Epithelial cell of esophagus (primary cell): ENCODE results near the gene ALDH5A1.

ENCODE experiments used
- DNase-seq: peaks from one replicate; pipeline ENCODE4 v3.0.0; 2010; ENCODE audit warnings: low read depth
- H3K4me3 ChIP-seq: 2 replicates; pipeline ENCODE4 v1.5.1; 2011; ENCODE audit warnings: mild to moderate bottlenecking, low read length, control low read depth
- TF ChIP-seq, protein P1 (sequence below): IDR thresholded peaks from 2 replicates; pipeline ENCODE4 v1.5.1; 2011; ENCODE audit warnings: low read depth, mild to moderate bottlenecking, low read length, control low read depth, inconsistent platforms; ENCODE audit not compliant: insufficient read depth; ENCODE audit errors: missing control alignments

Gene ALDH5A1

DNA sequence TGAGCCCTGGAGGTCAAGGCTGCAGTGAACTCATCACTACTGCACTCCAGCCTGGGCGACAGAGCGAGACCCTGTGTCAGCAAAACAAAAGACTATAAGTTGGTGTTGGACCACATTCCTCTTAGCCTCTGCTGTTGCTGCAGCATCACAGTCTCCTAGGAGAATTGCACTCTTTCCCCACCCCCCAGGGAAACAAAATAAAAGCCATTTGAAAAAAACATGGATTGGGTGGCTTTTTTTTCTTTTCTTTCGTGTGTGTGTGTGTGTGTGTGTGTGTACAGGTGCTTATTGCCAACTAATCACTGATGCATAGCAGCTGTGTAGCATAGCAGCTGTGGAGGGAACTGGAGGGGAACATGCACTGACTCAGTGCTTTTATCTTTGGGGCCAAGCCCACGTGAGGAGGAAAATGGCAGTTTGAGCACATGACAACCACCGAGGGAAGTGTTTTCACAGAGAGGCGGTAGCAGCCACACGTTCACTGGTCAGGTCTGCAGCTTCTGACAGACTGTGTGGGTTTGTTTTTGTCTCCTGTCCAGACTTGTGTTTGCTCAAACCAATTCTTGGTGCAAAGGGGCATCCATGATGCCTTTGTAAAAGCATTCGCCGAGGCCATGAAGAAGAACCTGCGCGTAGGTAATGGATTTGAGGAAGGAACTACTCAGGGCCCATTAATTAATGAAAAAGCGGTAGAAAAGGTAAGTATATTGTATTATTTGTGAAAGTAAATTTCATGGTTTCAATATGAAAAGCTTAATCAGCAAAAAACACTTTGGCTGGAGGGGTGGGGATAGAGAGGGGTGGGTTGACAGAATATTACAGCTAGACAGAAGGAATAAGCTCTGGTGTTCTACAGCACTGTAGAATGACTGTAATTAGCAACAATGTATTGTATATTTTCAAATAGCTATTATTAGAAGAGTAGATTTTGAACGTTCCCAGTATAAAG is 27.7 kb downstream of the ALDH5A1 start:
- peak; percentile 6 for DNase-seq
- no peak overlapping the region for H3K4me3 ChIP-seq
- TF ChIP-seq, protein P1, sequence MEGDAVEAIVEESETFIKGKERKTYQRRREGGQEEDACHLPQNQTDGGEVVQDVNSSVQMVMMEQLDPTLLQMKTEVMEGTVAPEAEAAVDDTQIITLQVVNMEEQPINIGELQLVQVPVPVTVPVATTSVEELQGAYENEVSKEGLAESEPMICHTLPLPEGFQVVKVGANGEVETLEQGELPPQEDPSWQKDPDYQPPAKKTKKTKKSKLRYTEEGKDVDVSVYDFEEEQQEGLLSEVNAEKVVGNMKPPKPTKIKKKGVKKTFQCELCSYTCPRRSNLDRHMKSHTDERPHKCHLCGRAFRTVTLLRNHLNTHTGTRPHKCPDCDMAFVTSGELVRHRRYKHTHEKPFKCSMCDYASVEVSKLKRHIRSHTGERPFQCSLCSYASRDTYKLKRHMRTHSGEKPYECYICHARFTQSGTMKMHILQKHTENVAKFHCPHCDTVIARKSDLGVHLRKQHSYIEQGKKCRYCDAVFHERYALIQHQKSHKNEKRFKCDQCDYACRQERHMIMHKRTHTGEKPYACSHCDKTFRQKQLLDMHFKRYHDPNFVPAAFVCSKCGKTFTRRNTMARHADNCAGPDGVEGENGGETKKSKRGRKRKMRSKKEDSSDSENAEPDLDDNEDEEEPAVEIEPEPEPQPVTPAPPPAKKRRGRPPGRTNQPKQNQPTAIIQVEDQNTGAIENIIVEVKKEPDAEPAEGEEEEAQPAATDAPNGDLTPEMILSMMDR = no peak

DNA sequence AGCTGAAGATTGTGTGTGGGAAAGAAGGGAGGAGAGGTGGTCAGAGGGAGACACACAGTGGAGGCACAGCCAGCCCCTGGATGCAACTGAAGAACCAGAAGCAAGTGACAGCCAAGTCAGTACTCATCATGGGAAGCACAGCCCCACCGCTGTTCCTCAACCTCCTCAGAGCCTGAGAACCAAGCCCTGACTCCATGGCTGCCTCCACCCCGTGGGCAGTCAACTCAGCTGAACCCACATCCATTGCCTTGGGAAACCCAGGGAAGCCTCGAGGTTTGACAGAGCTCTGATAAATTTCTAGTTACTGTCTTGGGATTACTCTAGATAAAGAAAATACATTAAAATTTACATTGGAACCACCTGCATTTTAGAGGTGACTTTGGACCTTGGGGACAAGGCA is 29.6 kb downstream of the ALDH5A1 start:
- H3K4me3 ChIP-seq = no peak overlapping the region
- no peak for DNase-seq
- TF ChIP-seq, protein P1 = no peak

DNA sequence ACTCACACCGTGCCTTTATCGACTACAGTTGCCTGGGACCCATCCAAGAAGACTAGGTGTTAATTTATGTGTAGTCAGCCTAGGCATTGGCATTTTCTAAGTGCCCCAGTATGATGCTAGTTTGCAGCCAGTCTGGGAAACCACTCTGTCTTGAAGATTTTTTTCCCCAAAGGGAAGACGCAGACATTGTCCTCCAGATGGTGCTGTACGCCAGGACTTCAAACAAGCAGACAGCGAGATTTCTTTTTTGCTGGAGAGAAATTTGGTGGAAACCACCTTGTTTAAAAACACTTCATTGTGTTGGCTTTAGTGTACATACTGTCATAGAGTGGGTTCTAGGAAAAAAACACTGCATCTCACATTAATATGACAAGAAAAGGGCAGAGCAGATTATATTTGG is 30.0 kb downstream of the ALDH5A1 start:
- TF ChIP-seq, protein P1 = peak; percentile 77
- H3K4me3 ChIP-seq = no peak overlapping the region
- peak; percentile 65 for DNase-seq

DNA sequence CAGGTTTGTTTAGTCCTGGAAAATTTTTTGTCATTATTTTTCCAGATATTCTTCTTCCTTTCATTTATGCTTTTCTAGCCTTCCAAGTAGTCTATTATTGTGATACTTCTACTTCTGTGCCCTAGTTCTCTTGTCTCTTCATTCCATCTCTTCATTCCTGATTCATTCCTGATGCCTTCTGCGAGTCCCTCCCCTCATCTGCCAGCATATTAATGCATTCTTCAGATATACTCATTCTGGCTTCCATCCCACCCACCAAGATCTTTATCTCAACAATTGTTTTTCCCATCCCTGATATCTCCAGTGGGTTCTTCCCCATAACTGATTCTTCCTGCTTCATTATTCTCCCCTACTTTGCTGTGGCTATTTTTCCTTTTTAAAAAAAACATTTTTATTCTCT is 35.2 kb downstream of the ALDH5A1 start:
- DNase-seq = no peak
- TF ChIP-seq, protein P1 = no peak
- no peak overlapping the region for H3K4me3 ChIP-seq

DNA sequence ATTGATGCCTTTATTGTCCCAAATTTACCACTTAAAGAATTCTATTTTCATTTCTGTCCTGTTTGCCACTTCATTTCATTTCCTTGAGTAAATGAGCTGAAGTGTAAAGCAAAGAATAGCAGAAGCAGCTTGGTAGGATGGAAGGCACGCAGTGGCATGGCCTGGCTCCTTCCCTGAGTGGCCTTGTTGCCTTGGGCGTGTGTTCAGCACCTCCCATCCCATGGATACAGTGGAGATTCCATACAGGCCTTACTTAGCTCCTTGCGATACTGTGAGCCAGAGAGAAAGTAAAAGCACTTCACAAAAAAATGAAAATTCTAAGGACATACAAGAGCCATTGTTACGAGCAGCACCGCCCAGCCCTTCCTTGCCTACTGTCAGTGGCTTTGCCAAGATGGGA is 39.6 kb downstream of the ALDH5A1 start:
- H3K4me3 ChIP-seq = no peak overlapping the region
- TF ChIP-seq, protein P1 = no peak

DNA sequence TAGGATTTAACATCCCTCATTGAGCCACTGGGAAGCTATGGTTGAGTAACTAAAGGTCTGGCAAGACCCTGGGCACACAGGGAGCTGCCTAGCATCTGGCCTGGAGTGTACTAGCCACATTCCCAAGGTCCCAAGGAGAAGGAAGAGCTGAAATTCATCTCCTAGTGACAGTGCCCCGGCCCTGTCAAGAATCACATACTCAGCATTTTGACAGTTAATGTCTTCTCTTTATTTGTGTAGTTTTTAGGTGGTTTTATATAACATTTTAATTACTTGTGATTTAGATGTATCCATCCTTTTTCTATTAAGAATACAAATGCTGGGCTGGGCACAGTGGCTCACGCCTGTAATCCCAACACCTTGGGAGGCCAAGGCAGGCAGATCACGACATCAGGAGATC is 40.4 kb downstream of the ALDH5A1 start:
- DNase-seq = no peak
- TF ChIP-seq, protein P1 = no peak
- H3K4me3 ChIP-seq = no peak overlapping the region

More for the DNA sequence above, 39.6 kb downstream of the ALDH5A1 start:
- no peak for DNase-seq
